ENCODE results near the gene APBA2.

Gene APBA2

DNA sequence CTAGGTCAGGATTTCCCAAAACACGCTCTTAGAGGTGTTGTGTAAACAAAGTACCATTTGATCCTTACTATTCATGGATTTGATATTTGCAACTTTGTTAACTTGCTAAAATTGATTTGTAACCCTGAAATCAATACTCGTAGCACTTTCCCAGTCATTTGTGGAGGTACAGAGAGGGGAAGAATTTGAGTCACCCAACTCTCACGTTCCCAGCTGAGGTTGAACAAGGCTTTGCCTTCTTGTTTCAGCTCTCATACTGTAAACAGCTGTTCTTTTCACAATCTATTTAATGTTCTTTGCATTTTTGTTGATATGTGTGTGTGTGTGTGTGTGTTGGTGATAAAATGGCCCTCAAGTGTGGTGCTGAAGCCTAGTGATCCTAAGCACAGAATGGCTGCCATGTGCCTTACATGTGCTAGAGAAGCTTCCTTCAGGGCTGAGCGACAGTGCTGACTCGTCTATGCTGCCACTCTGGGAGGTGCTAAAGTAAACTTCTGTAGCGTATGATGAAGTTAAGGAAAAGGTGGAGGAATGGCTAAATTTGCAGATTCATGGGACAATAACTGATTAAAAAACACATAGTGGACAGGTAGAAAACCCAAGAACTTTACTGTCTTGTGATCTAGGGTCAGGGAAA, 173.2 kb downstream of the APBA2 start:
- no peak for DNase-seq (ENCODE audit: low read depth in 2 of 2)

DNA sequence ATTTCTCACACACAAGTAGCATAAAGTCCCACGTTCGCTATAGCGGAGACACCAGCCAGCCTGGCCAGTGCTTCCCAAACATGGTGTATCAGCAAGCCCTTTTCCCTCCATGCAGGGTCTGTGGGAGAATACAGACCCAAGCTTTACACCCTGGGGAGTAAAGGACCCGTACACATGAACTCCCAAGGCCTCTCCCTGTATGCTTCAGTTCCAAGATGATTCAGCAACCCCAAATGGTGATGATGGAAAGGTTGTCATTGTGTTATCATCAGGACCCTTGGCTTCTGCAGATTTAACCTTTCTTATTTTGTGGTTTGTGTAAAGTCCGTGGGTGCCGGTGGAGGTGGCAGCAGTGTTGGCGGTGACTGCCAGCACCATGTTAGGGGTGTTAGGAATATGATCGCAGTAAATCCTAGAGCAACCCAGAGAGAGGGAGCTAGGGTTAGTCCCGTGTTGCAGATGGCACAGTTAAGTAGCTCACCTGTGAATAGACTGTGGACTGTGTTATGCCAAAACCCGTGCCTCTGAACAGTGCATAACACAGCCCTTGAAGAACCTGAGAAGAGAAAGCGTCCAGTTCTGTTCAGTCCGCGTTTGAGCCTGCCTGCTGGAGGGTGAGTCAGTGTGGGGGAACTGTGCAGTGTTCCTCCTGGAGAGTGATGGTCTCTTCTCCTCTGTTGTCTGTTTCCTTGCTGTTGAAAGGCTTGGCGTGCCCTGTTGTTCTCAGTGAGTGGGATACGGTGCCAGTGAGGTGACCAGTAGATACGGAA, 174.3 kb downstream of the APBA2 start:
- no peak for DNase-seq (ENCODE audit: low read depth in 2 of 2)

DNA sequence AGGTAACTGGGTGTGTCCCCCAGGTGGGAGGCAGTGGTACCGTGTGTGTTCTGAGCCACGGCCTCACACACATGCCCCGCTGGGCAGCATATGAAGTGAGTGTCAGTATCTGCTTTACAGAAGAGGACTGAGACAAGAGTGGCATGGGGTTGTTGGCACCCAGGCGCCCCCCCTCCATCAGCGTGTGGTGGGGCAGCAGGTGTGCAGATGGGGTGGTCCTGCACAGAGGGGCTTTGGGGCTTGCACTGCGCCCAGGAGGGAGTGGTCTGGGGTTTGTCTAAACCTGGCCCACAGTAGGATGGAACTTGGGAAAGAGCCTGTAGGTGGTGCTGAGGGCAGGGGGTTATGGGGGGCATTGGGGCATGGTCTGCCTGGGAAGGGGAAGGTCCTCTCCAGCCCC, 176.0 kb downstream of the APBA2 start:
- no peak for DNase-seq (ENCODE audit: low read depth in 2 of 2)

DNA sequence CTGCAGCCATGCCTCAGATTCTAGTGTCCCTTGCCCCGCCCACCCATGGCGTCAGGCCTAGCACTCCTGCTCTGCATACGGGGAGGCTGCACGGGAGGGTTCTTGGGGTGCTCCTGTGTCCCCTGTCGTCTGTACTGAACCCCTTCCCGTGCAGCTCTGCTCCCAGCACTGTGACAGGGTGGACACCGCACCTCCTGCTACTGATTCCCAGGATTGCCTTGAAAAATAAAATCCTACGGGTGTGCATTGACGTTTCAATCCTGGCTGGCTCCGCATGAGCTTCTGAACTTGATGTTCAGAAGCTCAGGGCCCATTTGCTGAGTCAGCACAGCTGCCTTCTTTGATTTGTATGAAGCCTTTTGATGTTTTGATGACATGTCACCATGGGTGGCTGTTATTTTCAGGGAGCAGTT, 176.4 kb downstream of the APBA2 start:
- no peak for DNase-seq (ENCODE audit: low read depth in 2 of 2)

DNA sequence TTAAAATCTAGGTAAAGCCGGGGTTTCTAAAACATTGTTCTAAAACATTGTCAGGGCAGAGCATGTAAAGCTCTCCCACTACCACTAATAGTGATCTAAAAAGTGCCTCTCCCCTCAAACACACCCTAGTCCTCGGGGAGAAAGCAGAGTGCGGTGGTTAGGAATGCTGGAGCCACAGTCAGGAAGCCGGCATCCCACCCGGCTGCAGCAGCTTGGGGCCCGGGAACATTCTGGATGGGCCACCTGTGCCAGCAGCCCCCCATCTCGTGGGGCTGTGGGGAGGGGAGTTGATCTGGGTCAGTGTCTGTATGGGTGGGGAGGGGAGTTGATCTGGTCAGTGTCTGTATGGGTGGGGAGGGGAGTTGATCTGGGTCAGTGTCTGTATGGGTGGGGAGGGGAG, 176.9 kb downstream of the APBA2 start:
- no peak for DNase-seq (ENCODE audit: low read depth in 2 of 2)

DNA sequence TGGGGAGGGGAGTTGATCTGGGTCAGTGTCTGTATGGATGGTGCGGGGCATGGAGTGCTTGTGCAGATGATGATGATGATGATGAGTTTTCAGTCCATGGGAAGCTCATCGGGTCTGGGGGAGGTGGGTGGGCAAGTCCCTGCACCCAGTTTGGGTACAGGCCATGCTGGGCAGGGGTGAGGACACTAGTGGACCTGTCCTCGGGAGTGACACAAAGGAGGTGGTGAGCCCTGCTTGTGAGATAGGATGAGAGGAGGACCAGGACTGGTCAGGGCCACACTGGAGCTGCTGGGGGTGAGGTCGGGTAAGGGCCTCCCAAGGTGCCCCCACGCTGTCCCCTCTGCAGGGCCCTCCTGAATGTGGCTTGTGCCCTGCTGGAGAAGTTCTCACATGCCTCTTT, 177.9 kb downstream of the APBA2 start:
- DNase-seq (ENCODE audit: low read depth in 2 of 2) = no peak

DNA sequence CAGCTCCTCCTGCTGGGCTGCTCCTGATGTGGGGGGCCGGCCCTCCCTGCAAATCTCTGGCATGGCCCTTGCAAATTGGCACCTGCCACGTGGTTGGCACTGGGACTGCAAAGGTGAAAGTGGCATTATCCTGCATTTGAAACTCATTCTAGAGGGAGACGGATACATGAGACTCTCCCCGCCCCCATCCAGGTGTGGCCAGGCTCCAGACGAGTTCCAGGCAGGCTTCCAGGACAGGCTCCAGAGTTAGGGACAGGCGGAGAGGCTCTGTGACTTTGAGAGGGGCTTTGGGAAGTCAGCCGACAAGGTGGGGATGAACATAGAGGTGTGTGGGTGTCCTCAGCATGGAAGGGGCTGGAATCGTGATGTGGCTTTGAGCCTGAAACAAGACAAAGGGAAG, 178.5 kb downstream of the APBA2 start:
- no peak for DNase-seq (ENCODE audit: low read depth in 2 of 2)

DNA sequence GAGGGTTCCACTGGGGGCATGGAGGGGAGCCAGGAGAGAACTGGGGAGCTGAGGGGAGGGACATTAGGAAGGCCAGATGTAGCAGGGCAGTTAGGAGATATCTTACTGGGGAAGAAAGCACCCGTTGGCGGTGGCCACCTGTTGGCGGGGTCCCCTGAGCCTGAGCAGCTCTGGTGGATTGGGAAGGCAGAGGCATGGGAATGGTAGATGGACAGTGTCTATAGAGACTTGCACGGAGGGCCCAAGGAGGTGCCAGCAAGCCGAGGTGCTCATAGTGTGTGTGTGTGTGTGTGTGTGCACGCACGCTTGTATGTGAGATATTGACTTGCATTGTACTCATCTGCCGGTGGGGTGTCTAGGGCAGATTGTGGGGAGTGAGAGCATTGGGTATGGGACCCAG, 179.0 kb downstream of the APBA2 start:
- no peak for DNase-seq (ENCODE audit: low read depth in 2 of 2)

DNA sequence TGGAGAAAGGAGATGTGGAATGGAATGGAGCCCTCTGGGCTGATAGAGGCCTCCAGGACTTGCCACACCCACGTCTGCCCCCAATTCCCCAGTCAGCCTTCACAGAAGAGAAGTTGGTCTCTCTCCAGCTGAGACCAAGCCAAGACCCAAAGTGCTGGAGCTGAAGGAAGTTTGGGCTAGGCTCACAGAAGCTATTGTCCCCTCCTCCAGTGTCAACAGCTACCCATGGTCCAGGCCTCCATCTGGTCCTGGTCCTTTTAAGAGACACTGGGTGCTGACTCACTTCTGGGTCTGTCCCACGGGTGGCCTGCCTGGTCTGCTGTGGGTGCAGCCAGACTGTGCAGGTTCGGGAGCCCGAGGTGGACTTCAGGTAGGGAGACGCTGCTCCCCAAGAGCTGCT, 179.8 kb downstream of the APBA2 start:
- DNase-seq (ENCODE audit: low read depth in 2 of 2) = no peak

DNA sequence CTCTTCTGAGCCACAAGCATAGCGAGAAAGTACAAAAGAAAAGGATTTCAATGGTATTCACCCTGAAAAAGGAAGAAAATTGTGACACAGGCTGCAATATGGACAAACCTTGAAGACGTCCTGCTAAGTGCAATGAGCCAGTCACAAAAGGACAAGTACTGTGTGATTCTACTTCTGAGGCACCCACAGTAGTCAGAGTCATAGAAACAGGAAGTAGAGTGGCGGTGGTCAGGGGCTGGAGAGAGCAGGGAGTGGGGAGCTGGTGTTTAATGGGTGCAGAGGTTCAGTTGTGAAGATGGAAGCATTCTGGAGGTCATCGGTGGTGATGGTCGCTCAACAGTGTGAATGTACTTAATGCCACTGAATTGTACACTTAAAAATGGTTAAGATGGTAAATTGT, 180.5 kb downstream of the APBA2 start:
- no peak for DNase-seq (ENCODE audit: low read depth in 2 of 2)

DNA sequence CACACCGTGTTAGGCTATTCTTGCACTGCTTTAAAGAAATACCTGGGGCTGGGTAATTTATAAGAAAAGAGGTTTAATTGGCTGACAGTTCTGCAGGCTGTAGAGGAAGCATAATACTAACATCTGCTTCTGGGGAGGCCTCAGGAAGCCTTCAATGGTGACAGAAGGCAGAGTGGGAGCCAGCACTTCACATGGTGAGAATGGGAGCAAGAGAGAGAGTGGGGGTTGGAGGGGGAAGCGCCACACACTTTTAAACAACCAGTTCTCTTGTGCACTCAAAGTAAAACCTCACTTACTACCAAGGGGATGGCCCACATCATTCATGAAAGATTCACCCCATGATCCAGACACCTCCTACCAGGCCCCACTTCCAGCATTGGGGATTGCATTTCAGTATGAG, 181.1 kb downstream of the APBA2 start:
- DNase-seq (ENCODE audit: low read depth in 2 of 2) = no peak

DNA sequence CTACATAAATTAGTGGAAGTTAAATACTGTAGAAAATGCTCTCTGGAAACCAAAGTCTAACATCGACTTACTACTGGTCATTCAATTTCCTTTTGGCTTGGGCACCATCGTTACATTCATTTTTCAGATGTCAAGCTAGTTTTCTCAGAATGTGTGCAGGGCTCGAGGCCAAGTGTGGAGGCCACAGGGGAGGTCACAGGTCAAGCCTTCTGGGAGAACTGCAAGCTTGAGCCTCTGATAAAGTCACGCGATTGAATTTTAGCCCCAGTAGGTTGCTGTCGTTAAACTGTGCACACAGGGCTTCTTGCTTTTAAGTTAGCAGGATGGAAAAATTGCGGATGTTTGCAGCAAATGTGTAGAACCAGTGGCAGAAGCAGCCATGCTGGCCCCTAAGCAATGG, 182.2 kb downstream of the APBA2 start:
- no peak for DNase-seq (ENCODE audit: low read depth in 2 of 2)

DNA sequence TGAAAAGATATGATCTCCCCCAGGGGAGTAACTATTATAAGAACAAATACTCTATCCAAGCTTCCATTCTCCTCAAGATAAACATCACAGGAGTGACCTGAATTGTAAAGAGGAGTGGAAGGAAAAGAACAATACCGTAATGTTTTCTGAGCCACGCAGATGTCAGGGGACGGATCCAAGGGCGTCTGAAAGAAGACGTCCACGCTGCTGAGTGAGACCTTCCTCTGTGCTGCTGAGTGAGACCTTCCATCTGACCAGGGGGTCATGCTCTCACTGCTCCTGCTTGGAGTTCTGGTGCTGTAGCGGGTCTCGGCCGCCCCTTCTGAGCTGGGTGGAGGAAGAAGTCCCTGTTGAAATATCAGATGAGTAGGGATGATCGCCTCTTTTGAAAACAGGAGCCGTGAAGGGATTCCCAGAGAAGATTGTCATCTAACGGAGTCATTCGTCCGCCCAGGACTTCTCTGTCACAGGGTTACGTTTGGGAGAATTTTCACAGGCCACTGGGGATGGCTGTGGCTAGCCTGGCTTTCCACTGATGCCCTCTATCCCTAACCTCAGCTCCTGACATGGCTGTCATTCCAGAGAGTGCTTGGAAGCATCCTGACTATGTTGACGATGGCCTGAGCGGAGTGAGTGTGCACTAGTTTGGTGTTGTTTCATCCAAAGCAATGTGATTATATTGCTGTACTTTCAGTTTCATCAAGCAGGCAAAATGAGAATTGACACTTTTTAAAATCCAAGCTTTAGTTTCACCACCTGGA, 184.9 kb downstream of the APBA2 start:
- no peak for DNase-seq (ENCODE audit: low read depth in 2 of 2)

DNA sequence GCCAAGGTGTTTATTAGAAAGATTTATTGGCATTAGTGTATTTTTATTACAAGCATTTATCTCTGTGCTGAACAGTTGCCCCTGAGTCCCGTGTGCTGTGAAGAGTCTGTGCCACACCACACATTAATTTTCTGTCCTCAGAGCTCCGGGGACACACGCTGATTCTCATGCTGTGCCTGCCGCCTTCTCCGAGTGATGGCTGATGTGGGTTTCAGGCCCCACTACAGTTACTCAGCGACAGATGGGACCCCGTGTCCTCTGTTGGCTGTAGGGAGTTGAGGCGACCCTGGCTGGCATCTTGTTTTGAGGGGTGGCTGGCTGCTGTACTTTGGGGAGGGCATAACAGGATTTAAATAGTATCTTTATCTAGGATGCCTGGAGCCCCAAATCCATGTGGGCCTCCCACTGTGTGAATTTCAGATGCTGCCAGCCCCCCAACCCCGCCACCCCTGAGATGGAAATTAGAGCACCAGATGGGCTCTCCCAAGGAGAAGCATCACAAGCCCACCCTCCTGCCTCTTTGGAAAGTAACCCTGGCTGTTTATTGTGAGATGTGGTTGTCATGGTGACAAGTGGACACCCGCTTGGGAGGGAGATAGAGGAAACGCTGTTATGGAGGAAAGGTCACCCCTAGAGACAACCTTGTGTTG, 185.6 kb downstream of the APBA2 start:
- DNase-seq (ENCODE audit: low read depth in 2 of 2) = no peak

DNA sequence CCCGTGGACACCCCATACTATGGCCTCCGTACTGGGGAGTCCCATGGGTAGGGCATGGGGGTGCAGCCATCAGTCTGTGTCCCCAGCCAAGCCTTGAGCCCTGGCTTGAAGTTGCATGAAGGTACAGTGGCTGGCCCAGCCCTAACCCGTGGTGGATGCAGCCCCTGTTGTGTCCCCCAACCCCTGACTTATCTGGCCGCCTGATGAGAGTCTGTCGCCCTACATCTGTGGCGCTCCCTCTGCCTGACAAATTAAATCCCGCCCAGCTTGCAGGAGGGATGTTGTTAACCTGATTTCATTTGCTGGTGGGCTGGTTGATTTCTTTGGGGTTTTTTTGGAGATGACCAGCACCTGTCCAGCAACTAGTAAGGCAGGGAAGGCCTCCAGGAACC, 186.1 kb downstream of the APBA2 start:
- DNase-seq (ENCODE audit: low read depth in 2 of 2) = no peak

DNA sequence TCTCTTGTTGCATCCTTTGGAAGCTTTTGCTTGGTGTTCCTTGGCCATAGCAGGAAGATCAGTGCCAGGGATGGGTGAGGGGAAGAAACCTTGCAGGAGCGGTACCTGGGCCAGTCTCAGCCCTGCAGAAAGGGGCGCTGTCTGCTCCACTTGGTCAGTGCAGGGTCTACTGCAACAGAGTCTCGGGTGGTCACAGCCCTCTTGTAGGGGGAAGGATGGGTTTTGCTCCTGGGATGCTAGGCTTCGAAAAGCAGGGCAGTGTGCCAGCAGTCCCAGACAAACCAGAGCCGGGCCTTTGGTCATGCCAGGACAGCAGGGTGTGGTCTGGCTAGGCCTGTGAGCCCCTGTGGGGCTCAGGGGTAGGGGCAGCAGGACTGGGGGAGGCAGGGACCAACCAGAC, 186.7 kb downstream of the APBA2 start:
- no peak for DNase-seq (ENCODE audit: low read depth in 2 of 2)

DNA sequence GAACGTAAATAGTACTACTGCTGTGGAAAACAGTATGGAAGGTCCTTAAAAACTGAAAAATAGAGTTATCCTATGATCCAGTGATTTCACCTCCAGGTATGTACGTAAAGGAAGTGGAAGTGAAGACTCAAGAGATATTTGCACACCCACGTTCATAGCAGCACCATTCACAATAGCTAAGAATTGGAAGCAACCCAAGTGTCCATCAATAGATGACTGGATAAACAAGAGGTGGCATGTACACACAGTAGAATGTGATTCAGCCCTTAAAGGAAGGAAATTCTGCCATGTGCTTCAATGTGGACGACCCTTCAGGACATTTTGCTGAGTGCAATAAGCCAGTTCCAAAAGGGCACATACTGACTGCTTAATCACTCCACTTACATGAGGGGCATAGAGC, 188.3 kb downstream of the APBA2 start:
- DNase-seq (ENCODE audit: low read depth in 2 of 2) = no peak

DNA sequence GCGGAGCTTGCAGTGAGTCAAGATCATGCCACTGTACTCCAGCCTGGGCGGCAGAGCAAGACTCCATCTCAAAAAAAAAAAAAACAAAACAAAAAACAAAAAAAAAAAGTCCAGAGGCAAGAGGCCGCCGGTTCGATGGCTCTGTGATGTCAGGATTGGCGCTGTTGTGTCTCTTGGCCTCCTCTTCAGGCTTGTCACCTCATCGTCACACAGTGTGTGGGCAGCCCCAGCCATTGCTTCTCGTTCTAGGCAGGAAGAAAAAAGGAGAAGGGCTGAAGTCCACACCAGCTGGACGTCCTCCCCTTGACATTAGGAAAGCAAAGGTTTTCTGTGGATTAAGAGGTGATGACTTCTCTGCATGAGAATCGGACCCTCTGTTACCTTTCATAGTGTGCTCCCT, 192.8 kb downstream of the APBA2 start:
- no peak for DNase-seq (ENCODE audit: low read depth in 2 of 2)

DNA sequence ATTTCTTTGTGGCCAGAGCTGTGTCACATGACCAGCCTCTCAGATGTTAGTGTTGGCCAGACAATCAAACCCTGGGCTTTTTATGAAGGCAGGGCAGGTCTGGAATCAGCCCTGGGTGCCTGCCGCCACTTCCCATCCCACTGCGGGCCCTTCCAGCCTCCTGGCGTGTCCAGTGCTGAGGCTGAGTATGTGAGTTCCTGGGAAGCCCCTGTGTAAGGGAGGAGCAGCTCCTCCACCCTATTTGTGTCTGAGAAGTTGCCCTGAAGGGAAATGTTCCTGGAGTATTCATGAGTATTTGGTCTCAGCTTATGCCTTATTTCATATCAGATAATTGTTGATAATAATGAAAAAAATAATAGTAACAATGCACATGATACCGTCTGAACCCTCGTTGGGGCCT, 193.7 kb downstream of the APBA2 start:
- DNase-seq (ENCODE audit: low read depth in 2 of 2) = no peak

DNA sequence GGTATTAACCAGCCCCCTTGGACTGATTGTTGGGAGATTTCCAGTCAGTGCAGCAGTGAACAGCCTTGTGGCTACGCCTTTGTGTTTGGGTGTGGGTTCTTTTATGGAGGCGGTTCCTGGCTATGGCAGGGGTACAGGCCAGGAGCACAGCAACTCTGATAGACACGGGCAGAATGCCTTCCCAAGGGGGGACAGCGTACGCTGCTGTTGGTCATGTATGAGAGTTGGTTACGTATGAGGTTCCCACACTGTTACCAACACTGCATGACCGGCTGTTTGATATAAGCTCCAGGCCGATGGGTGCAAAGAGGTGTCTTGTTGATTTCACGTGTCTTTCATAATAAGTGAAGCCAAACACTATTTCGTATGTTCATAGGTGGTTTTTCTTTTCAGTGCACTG, 196.0 kb downstream of the APBA2 start:
- no peak for DNase-seq (ENCODE audit: low read depth in 2 of 2)

DNA sequence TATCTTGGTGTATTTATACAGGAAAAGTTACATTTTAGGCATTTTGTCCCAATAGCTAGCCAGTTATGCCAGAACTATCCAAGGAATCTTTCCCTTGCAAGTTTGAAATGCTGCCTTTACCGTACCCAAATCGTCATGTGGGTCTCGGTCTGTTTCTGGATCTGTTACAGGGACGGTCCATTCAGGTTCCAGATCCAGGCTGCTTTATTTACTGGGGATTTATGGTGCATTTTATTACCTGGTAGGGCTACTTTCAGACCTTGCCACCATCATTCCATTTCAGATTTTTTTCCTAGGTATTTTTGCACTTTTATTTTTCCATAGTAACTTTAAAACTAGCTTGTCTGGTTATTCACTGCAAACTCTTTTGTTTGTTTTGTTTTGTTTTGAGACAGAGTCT, 197.4 kb downstream of the APBA2 start:
- no peak for DNase-seq (ENCODE audit: low read depth in 2 of 2)

DNA sequence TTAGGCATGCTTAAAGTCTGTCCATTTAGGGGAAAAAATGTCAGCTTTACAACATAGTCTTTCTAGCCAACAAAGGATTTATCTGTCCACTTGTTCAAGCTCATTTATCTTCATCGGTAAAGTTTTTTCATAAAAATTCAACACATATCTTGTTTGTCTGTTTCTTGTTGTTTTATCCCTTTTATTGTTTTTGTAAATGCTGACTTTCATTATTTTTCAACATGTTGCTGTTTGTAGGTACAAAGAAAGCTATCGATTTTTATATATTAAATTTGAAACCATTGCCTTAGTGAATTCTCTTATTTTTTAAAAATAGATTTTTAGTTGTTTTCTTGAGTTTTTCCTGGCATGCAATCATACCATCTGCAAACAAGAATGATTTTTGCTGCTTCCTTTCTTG, 198.1 kb downstream of the APBA2 start:
- DNase-seq (ENCODE audit: low read depth in 2 of 2) = no peak

DNA sequence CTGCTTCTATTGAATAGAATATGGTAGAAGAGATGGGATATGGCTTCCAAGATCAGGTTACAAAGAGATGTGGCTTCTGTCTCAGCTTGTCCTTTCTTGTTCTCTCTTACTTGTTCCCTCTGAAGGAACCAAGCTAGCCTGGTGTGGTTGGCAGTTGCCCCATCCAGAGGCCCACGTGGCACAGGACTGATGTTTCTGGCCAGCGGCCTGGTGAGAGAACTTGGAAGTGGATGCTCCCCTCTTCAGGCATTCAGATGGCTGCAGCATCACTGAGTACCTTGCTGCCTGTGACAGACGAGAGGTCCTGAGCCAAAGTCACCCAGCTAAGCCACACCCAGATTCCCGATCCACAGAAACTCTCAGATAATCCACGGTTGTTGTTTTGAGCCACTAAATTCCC, 200.2 kb downstream of the APBA2 start:
- no peak for DNase-seq (ENCODE audit: low read depth in 2 of 2)

All from stimulated activated CD8-positive, alpha-beta memory T cell treated with anti-CD3 and anti-CD28 coated beads, Interleukin-7, amount 100 ng/mL, for 4 hours (primary cell).